HepG2 (cell line): ENCODE results near the gene BLMH. TPM values are rescaled to one million over a fixed set of nuclear protein-coding genes. Genes with fewer than 3 reads are reported as not detected.

Experiments used
- ARNTL ChIP-seq: sonication (generic); formaldehyde crosslinking; IDR thresholded peaks from 2 replicates; pipeline ENCODE4 v1.4.0; 2020; ENCODE audit warnings: mild to moderate bottlenecking, missing genetic modification reagents
- BRF2 ChIP-seq: sonication (generic); formaldehyde crosslinking; IDR thresholded peaks from 2 replicates; pipeline ENCODE4 v1.8.1; 2022; ENCODE audit warnings: mild to moderate bottlenecking, missing genetic modification reagents
- CHD2 ChIP-seq: IDR thresholded peaks from 2 replicates; pipeline ENCODE4 v1.6.1; 2011; ENCODE audit warnings: low read depth, low read length, improper control_type of control experiment
- DZIP1 ChIP-seq: sonication (generic); formaldehyde crosslinking; IDR thresholded peaks from 2 replicates; pipeline ENCODE4 v1.5.0; 2020; ENCODE audit warnings: mild to moderate bottlenecking, missing genetic modification reagents
- JUN ChIP-seq: sonication (generic); formaldehyde crosslinking; IDR thresholded peaks from 2 replicates; pipeline ENCODE4 v1.4.0; 2020; ENCODE audit warnings: mild to moderate bottlenecking, missing genetic modification reagents
- KDM2A ChIP-seq: sonication (generic); formaldehyde crosslinking; IDR thresholded peaks from 2 replicates; pipeline ENCODE4 v1.4.0; 2020; ENCODE audit warnings: low read depth, missing genetic modification reagents, borderline replicate concordance
- KDM5B ChIP-seq: sonication (generic); formaldehyde crosslinking; IDR thresholded peaks from 2 replicates; pipeline ENCODE4 v1.4.0; 2020; ENCODE audit warnings: missing genetic modification reagents, mild to moderate bottlenecking, borderline replicate concordance
- MED13 ChIP-seq: sonication (generic); formaldehyde crosslinking; IDR thresholded peaks from 2 replicates; pipeline ENCODE4 v1.5.0; 2020; ENCODE audit warnings: missing genetic modification reagents
- NR1H2 ChIP-seq: sonication (generic); formaldehyde crosslinking; IDR thresholded peaks from 2 replicates; pipeline ENCODE4 v1.8.1; 2022; ENCODE audit warnings: low read depth, missing genetic modification reagents, borderline replicate concordance
- PAWR ChIP-seq: sonication (generic); formaldehyde crosslinking; IDR thresholded peaks from 2 replicates; pipeline ENCODE4 v1.4.0; 2020; ENCODE audit warnings: missing genetic modification reagents, mild to moderate bottlenecking, borderline replicate concordance
- TBP ChIP-seq: sonication (generic); formaldehyde crosslinking; IDR thresholded peaks from 2 replicates; pipeline ENCODE4 v1.5.0; 2020; ENCODE audit warnings: missing genetic modification reagents
- ZBTB44 ChIP-seq: sonication (generic); formaldehyde crosslinking; IDR thresholded peaks from 2 replicates; pipeline ENCODE4 v1.4.0; 2020; ENCODE audit warnings: missing genetic modification reagents
- ZFY ChIP-seq: sonication (generic); formaldehyde crosslinking; IDR thresholded peaks from 2 replicates; pipeline ENCODE4 v1.4.0; 2020; ENCODE audit warnings: missing genetic modification reagents
- ZGPAT ChIP-seq: IDR thresholded peaks from 2 replicates; pipeline ENCODE4 v1.6.1; 2016; ENCODE audit warnings: mild to moderate bottlenecking
- ZNF10 ChIP-seq: sonication (generic); formaldehyde crosslinking; IDR thresholded peaks from 2 replicates; pipeline ENCODE4 v1.4.0; 2020; ENCODE audit warnings: mild to moderate bottlenecking, low read depth, missing genetic modification reagents, borderline replicate concordance
- ZNF18 ChIP-seq: sonication (generic); formaldehyde crosslinking; IDR thresholded peaks from 2 replicates; pipeline ENCODE4 v1.8.0; 2022; ENCODE audit warnings: mild to moderate bottlenecking, missing genetic modification reagents; ENCODE audit not compliant: insufficient replicate concordance
- ZNF34 ChIP-seq: sonication (generic); formaldehyde crosslinking; IDR thresholded peaks from 2 replicates; pipeline ENCODE4 v1.4.0; 2020; ENCODE audit warnings: mild to moderate bottlenecking, missing genetic modification reagents, borderline replicate concordance
- ZNF781 ChIP-seq: sonication (generic); formaldehyde crosslinking; IDR thresholded peaks from 2 replicates; pipeline ENCODE4 v1.5.1; 2020; ENCODE audit warnings: borderline replicate concordance, mild to moderate bottlenecking, missing genetic modification reagents; ENCODE audit errors: not compliant biosample characterization
- polyA plus RNA-seq, 8 experiments: library from polyadenylated mRNA; depleted of rRNA in 3 of 8; stranded (reverse) in 7 of 8; unstranded in 1 of 8; fragments of >200 nt; fragmentation: Illumina TruSeq in 4 of 8; extraction: Trizol in 4 of 8; gene quantifications; 2 replicates each; pipeline versions ENCODE4 v1.2.1 to v1.2.3, GENCODE V29; 2011 to 2016; ENCODE audit warnings: low read depth in 4 of 8, missing spikeins in 1 of 8, mixed read lengths in 1 of 8; ENCODE audit not compliant: insufficient read depth in 1 of 8
- total RNA-seq, 5 experiments: library from RNA; depleted of rRNA; stranded (reverse); fragments of >200 nt; fragmentation: Illumina TruSeq; extraction: Trizol; gene quantifications; 2 replicates each; pipeline ENCODE4 v1.2.3, GENCODE V29; 2016; ENCODE audit warnings: low read depth in 1 of 5

Gene BLMH
- total and polyA plus RNA-seq, 2 of the 13 experiments (the other 11 are each of a cell fraction or from before 2014, with no cell fraction given) = 12.1 to 41.0 TPM

- TF ChIP-seq ZBTB44 (CRISPR knock-in tag) (no peak), CHD2 (no peak), ARNTL (CRISPR knock-in tag) (no peak), PAWR (CRISPR knock-in tag) (no peak), MED13 (CRISPR knock-in tag) (no peak), ZNF781 (CRISPR knock-in tag) (no peak), ZNF34 (no peak; the same call in 1 of the 2 replicates), BRF2 (no peak), ZNF10 (CRISPR knock-in tag) (no peak), KDM5B (CRISPR knock-in tag) (peak; percentile 27; the same call in 1 of the 2 replicates), NR1H2 (CRISPR knock-in tag) (no peak), ZGPAT (CRISPR knock-in tag) (peak; percentile 43; the same call in 1 of the 2 replicates), ZNF18 (CRISPR knock-in tag) (peak; percentile 50), DZIP1 (CRISPR knock-in tag) (no peak), ZFY (CRISPR knock-in tag) (peak; percentile 84), KDM2A (CRISPR knock-in tag) (no peak; the same call in 1 of the 2 replicates), JUN (0 out of 2 replicates have a peak, but pooled peaks have one; percentile 26), TBP (CRISPR knock-in tag) (no peak)
Observed at GRCh38 chr17:30291543-30292285, at the start of gene BLMH (continued).
